HL-60 (cell line): Measurements from ENCODE around the gene SMG6.

Experiments used
- GABPA ChIP-seq: IDR thresholded peaks from 2 replicates; pipeline ENCODE4 v1.6.1; 2012; ENCODE audit warnings: low read depth
- POLR2AphosphoS5 ChIP-seq: IDR thresholded peaks from 2 replicates; pipeline ENCODE4 v1.6.1; 2012; ENCODE audit warnings: low read depth
- TF ChIP-seq, protein P1 (sequence below): IDR thresholded peaks from one replicate; pipeline ENCODE4 v1.5.1; 2011; ENCODE audit warnings: low read length, control low read depth, inconsistent platforms; ENCODE audit not compliant: insufficient read depth

DNA sequence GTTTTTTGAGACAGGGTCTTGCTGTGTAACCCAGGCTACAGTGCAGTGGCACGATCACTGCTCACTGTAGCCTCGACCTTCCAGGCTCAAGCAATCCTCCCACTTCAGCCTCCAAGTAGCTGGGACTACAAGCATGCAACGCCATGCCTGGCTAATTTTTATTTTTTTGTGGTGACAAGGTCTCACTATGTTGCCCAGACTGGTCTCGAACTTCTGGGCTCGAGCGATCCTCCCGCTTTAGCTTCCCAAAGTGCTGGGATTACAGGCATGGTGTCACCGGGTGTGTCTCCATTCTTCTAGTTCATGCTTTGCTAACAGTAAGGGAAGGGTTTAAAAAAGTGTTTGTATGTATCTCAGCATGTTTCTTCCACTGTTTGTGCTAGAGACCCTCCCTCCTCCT is 146.9 kb downstream of the SMG6 start:
- TF ChIP-seq, protein P1, sequence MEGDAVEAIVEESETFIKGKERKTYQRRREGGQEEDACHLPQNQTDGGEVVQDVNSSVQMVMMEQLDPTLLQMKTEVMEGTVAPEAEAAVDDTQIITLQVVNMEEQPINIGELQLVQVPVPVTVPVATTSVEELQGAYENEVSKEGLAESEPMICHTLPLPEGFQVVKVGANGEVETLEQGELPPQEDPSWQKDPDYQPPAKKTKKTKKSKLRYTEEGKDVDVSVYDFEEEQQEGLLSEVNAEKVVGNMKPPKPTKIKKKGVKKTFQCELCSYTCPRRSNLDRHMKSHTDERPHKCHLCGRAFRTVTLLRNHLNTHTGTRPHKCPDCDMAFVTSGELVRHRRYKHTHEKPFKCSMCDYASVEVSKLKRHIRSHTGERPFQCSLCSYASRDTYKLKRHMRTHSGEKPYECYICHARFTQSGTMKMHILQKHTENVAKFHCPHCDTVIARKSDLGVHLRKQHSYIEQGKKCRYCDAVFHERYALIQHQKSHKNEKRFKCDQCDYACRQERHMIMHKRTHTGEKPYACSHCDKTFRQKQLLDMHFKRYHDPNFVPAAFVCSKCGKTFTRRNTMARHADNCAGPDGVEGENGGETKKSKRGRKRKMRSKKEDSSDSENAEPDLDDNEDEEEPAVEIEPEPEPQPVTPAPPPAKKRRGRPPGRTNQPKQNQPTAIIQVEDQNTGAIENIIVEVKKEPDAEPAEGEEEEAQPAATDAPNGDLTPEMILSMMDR = no peak
- TF ChIP-seq POLR2AphosphoS5 (no peak), GABPA (no peak)
